DOHH2 (cell line): ENCODE results near the gene ZNF541.

Source experiments
- H3F3A ChIP-seq: fragments of 200-600 bp; sonication (generic), shearing (Covaris generic); 2 replicates; pipeline ENCODE4 v1.6.0; 2016; ENCODE audit warnings: antibody characterized with exemption, mild to moderate bottlenecking; ENCODE audit not compliant: control insufficient read depth, insufficient read depth
- H3K27ac ChIP-seq: fragments of 200-600 bp; sonication (generic); 2 replicates; pipeline ENCODE4 v1.5.1; 2014; ENCODE audit warnings: low read depth, mild to moderate bottlenecking, low read length, moderate library complexity
- H3K27me3 ChIP-seq: fragments of 200-600 bp; sonication (generic); 2 replicates; pipeline ENCODE4 v1.6.1; 2014; ENCODE audit warnings: mild to moderate bottlenecking, low read length, mixed read lengths; ENCODE audit not compliant: control insufficient read depth
- H3K36me3 ChIP-seq: fragments of 200-600 bp; sonication (generic); 2 replicates; pipeline ENCODE4 v1.6.1; 2014; ENCODE audit warnings: mild to moderate bottlenecking, low read length, moderate library complexity, mixed read lengths; ENCODE audit not compliant: control insufficient read depth
- H3K4me1 ChIP-seq: fragments of 200-600 bp; sonication (generic); 2 replicates; pipeline ENCODE4 v1.6.1; 2014; ENCODE audit warnings: mild to moderate bottlenecking, low read length, mixed read lengths; ENCODE audit not compliant: control insufficient read depth
- H3K4me2 ChIP-seq: fragments of 200-600 bp; sonication (generic); 2 replicates; pipeline ENCODE4 v1.6.0; 2014; ENCODE audit warnings: mild to moderate bottlenecking, low read length, moderate library complexity
- H3K4me3 ChIP-seq: fragments of 200-600 bp; sonication (generic); 2 replicates; pipeline ENCODE4 v1.5.1; 2014; ENCODE audit warnings: mild to moderate bottlenecking, low read length, mixed read lengths
- H3K79me2 ChIP-seq: fragments of 200-600 bp; sonication (generic); 2 replicates; pipeline ENCODE4 v1.6.1; 2014; ENCODE audit warnings: mild to moderate bottlenecking, low read length, mixed read lengths; ENCODE audit not compliant: control insufficient read depth
- H3K9me2 ChIP-seq: fragments of 200-600 bp; sonication (generic); replicated peaks from 2 replicates; pipeline ENCODE4 v1.6.1; 2014; ENCODE audit warnings: mild to moderate bottlenecking, low read length, mixed read lengths; ENCODE audit not compliant: control insufficient read depth
- H3K9me3 ChIP-seq: fragments of 200-600 bp; sonication (generic); 2 replicates; pipeline ENCODE4 v1.6.1; 2014; ENCODE audit warnings: antibody characterized with exemption, low read length, mixed read lengths; ENCODE audit not compliant: control insufficient read depth, insufficient read depth
- H4K20me1 ChIP-seq: fragments of 200-600 bp; sonication (generic); 2 replicates; pipeline ENCODE4 v1.6.0; 2014; ENCODE audit warnings: low read depth, mild to moderate bottlenecking, antibody characterized with exemption, low read length, moderate library complexity; ENCODE audit not compliant: control insufficient read depth, insufficient read depth
- EZH2phosphoT487 ChIP-seq: fragments of 200-600 bp; sonication (generic); IDR thresholded peaks from 2 replicates; pipeline ENCODE4 v1.6.1; 2017; ENCODE audit warnings: borderline replicate concordance, mild to moderate bottlenecking, antibody characterized with exemption, low read length, moderate library complexity, mixed read lengths
- TF ChIP-seq, protein P1 (sequence below): fragments of 200-600 bp; sonication (generic); IDR thresholded peaks from one replicate; pipeline ENCODE4 v1.5.1; 2014; ENCODE audit warnings: antibody characterized with exemption, mild to moderate bottlenecking, low read depth, low read length; ENCODE audit not compliant: poor library complexity, severe bottlenecking

ZNF541 gene

DNA sequence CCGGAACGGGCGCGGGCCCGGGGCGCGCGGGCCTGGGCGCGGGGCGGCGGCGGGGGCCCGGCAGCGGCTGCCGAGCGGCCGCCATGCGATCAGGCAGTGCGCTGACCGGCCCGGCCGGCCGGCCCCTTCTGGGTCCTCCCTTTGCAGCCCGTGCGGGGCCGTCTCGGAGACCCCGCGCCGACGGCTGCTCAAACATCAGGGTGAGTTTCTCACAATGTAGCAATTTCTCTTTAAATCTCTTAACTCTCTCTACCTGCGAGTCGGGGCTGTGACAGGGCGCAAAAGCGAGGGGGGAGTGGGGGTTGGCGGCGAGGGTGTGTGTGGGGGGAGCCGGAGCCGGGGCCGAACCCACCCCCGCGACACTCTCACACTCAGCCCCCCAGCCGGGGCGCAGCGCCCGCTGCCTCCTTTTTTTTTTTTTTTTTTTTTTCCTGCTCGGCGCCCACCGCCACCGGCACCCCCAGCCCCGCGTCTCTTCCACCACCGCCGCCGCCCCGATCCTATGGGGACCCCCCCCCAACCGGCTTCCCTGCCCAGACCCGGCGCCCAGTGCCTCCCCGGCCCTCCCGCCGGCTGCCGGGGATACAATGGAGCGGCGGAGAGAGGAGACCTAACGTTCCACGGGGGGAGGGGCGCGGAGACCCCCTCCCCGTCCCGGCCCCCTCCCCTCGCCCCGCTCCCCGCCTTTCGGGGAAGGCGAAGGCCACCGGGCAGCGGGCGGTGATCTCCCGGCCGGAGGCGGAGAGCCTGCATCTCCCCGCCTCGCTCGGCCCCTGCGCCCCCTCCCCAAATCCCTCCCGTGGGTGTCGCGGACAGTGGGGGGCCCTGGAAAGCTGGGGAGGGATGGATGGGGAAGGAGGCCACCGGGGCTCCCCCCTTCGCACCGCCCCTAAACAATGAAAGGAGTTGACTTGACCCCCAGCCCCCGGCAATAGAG is 36.3 kb upstream of the ZNF541 start, which contains the start of gene BICRA:
TSS of gene BICRA (plus strand) at position 166 of the 937 bp plus-strand sequence. CDS start 64,441 bp downstream, outside the sequence.
- Histone ChIP-seq H3K4me1 (peaks cover 26% of the 10 kb centered on the region), H3K36me3 (peaks cover 31% of the 10 kb centered on the region), H3K27me3 (no peaks in the 10 kb centered on the region), H3K79me2 (peaks cover 74% of the 10 kb centered on the region), H3K9me2 (no peaks in the 10 kb centered on the region), H3K4me3 (peak within 1 kb of the TSS; percentile 100), H3F3A (peaks cover 12% of the 10 kb centered on the region), H4K20me1 (peaks cover 8% of the 10 kb centered on the region; the same call in 1 of the 2 replicates), H3K4me2 (peak within 1 kb of the TSS; percentile 93), H3K27ac (peak within 1 kb of the TSS; percentile 83), H3K9me3 (no peaks in the 10 kb centered on the region)
- TF ChIP-seq, protein P1, sequence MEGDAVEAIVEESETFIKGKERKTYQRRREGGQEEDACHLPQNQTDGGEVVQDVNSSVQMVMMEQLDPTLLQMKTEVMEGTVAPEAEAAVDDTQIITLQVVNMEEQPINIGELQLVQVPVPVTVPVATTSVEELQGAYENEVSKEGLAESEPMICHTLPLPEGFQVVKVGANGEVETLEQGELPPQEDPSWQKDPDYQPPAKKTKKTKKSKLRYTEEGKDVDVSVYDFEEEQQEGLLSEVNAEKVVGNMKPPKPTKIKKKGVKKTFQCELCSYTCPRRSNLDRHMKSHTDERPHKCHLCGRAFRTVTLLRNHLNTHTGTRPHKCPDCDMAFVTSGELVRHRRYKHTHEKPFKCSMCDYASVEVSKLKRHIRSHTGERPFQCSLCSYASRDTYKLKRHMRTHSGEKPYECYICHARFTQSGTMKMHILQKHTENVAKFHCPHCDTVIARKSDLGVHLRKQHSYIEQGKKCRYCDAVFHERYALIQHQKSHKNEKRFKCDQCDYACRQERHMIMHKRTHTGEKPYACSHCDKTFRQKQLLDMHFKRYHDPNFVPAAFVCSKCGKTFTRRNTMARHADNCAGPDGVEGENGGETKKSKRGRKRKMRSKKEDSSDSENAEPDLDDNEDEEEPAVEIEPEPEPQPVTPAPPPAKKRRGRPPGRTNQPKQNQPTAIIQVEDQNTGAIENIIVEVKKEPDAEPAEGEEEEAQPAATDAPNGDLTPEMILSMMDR = no peak

DNA sequence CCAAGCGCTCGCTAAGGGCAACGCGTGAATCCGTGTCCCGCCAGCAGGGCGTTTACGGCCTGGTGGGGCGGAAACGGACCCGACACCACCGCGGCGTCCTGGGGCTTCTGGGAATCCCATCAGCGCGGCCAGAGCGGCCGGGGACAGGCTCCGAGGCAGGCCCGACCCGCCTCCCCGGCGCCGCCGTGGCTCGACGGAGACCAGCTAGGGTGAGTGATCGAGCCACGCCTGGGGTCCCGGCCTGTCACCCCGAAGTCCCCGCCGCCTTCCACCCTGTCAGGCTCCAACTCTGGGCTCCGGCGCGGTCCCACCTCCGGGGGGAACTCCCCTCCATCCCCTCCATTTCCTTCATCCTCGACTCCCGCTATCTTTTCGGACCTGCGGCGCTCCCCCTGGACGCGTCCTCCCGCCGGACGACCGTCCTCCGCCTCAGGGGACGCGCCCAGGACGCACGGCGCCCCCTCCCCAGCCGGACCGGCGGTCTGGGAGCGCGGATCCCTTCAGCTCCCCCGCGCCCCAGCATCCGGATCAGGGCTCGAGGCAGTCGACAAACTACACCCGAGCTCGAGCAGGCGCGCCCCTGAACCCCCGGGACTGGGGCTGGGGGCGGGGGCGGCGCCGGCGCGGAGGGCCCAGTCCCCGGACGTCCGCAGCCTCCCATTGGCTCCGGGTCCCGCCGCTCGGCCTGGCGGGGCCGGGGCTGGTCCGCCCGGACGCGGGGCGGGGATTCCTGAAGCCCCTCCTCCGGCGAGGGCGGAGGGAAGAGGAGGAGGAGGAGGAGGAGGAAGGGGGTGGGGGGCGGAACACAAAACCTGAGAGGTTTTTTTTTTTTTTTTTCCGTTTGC is 35.3 kb upstream of the ZNF541 start:
- no peaks in the 10 kb centered on the region for H3K27me3 ChIP-seq
- peaks cover 30% of the 10 kb centered on the region for H3K4me1 ChIP-seq
- TF ChIP-seq EZH2phosphoT487 = no peak
- TF ChIP-seq, protein P1 = peak; percentile 23
- peaks cover 65% of the 10 kb centered on the region for H3K79me2 ChIP-seq
- H3K36me3 ChIP-seq = peaks cover 31% of the 10 kb centered on the region
- H3K4me3 ChIP-seq = peak overlapping the region; percentile 100
- no peaks in the 10 kb centered on the region for H3K9me2 ChIP-seq
- peak overlapping the region; percentile 75 for H3K4me2 ChIP-seq
- H3F3A ChIP-seq = peaks cover 17% of the 10 kb centered on the region
- peaks cover 8% of the 10 kb centered on the region; the same call in 1 of the 2 replicates for H4K20me1 ChIP-seq
- H3K9me3 ChIP-seq = no peaks in the 10 kb centered on the region
- H3K27ac ChIP-seq = peak overlapping the region; percentile 83

DNA sequence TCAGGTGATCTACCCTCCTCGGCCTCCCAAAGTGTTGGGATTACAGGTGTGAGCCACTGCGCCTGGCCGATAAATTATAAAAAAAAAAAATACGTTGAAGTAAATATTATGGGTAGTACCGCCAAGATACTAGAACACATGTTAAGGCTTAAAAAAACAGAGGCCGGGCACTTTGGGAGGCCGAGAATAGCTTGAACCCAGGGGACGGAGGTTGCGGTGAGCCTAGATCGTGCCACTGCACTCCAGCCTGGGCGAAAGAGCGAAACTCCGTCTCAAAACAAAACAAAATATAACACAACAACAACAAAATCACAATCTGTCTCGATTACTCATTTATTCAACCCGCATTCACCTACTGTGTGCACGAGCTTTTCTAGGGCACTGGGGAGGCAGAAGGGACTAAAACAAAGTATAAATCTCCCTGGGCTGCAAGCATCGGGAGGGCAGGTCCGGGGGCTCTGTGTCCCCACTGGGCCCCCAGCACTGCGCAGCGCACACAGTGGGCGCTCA is 34.7 kb upstream of the ZNF541 start:
- TF ChIP-seq, protein P1 = no peak
- no peak for TF ChIP-seq EZH2phosphoT487
- Histone ChIP-seq H3K4me3 (peak overlapping the region; percentile 100), H3K36me3 (peaks cover 31% of the 10 kb centered on the region), H3K4me2 (peak overlapping the region; percentile 75), H3K27me3 (no peaks in the 10 kb centered on the region), H4K20me1 (peaks cover 8% of the 10 kb centered on the region; the same call in 1 of the 2 replicates), H3K79me2 (peaks cover 58% of the 10 kb centered on the region), H3F3A (peaks cover 17% of the 10 kb centered on the region), H3K4me1 (peaks cover 30% of the 10 kb centered on the region), H3K9me3 (no peaks in the 10 kb centered on the region), H3K9me2 (no peaks in the 10 kb centered on the region), H3K27ac (peak overlapping the region; percentile 83)
